Nucleus accumbens (tissue), 56 donors: Measurements from ENCODE around the gene PBLD.
"Not testable (repeated sequence)": the region's sequence is repeated elsewhere in the genome, so short reads cannot be mapped to it uniquely, and the experiment has no call there.

ENCODE experiments used
- DNase-seq, 56 donors: peaks; one replicate each; lab custom pipeline; 2025; lab: John Stamatoyannopoulos, UW

The PBLD gene

GRCh38 chr10:68331455-68332258, 1.1 kb downstream of the PBLD start, which contains the start of gene HNRNPH3:
Gene HNRNPH3, plus strand, starts transcription at chr10:68332064. Its CDS starts 5,158 bp downstream, at chr10:68337222.
- peak in 55 of 56 donors; percentile 81 to 99 (median 96) for DNase-seq

GRCh38 chr10:68330852-68331454, 1.8 kb downstream of the PBLD start:
- DNase-seq = peak in 41 of 56 donors; percentile 6 to 73 (median 48)

DNA sequence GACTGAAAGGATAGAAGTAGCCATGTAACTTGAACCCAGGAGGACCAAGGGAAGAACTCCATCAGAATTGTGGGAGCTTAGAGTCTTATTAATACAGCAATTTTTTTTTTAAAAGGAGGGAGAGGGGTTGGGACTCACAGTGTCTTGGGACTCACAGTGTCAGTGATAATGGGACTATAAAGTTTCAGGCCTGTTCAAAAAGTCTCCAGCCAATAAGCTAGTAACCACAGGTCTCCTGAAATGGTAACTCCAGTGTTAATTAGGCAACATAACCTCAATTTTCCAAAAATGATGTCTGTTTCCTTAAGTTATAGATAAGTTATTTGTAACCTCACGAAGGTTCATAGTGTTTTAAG, 3.2 kb downstream of the PBLD start:
- no peak for DNase-seq

DNA sequence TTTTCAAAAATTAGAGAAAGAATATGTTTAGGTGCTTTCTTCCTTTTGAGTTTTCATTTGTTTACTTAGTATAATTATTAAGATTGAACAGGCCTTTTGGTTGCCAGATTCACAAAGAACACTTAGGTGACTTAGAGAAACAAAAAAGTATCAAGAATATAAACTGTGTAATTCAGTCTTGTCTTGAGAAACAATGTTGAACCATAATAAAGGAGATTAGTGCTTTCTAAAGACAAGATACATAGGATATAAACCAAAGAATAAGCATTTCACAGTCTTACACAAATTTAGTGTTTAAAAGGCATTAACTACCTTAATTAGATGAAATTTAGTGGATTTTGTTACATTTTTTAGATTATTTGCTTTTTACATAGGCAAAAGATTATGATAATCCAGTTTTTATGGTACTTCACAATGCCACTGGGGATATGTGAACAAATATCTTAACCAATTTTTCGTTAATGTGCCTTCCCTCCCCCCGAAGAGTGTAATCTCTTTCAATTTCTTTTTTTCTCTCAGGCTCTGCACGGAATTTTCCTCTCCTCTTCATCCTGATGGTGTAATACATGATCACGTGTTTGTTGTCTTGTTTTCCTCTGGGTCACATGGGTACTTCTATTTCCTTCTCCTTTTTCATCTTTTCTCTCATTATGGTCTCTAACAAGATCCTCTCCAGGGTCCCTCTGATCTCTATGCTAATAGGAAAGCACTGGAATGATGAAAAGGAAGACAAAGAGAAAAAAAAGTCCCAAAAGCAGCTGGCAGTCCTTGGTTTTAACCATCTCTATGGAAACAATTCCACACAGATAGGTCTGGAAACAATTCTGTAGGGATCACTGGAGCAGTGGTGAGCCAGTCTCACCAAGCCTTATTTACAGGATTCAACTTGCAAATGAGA, 4.6 kb downstream of the PBLD start:
- peak in 15 of 56 donors; percentile 3 to 64 (median 13) for DNase-seq

DNA sequence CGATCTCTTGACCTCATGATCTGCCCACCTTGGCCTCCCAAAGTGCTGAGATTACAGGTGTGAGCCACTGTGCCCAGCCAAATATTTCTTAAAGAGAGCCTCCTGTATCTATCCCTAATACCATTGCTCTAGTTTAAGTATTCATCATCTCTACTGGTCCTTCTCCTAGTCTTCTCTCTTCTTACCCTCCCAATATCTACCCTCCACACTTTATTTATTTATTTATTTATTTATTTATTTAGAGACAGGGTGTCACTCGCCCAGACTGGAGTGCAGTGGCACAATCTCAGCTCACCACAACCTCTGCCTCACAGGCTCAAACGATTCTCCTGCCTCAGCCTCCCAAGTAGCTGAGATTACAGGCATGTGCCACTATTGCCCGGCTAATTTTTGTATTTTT, 8.3 kb downstream of the PBLD start:
- DNase-seq = not testable (repeated sequence)

DNA sequence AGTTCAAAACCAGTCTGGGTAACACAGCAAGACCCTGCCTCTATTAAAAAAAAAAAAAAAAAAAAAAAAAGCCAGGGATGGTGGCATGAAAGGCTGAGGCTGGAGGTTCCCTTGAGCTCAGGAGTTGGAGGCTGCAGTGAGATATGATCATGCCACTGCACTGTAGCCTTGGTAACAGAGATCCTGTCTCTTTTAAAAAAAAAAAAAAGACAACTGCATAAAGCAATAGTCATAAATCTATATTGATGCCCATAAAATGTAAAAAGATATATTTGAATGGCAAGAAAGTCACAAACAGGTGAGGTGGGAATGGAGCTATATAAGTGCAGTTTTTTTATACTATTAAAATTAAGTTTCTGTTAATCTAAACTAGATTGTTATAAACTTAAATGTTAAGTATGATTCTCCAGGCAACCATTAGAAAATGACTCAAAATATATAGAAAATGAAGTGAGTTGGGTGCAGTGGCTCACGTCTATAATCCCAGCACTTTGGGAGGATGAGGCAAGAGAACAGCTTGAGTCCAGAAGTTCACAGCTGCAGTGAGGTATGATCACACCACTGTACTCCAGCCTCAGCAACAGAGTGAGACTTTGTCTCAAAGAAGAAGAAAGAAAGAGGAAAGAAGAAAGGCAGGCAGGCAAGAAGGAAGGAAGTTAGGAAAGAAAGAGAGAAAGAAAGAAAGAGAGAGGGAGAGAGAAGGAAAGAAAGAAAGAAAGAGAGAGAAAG, 14.2 kb downstream of the PBLD start:
- no peak for DNase-seq

GRCh38 chr10:68315582-68315981, 17.1 kb downstream of the PBLD start:
- DNase-seq = no peak

DNA sequence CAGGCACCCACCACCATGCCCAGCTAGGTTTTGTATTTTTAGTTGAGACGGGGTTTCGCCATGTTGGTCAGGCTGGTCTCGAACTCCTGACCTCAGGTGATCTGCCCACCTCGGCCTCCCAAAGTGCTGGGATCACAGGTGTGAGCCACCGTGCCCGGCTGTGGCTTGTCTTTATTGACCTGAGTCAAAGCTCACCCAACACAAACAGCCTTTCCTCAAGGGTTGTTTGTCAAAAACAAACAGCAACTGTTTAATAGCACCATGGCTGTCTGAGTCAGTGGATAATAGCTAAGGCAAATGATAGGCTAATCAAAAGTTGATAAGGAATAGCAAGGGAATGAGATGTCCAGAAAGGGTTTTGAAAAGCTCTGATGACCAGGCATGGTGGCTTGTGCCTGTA, 17.8 kb downstream of the PBLD start:
- not testable (repeated sequence) for DNase-seq

DNA sequence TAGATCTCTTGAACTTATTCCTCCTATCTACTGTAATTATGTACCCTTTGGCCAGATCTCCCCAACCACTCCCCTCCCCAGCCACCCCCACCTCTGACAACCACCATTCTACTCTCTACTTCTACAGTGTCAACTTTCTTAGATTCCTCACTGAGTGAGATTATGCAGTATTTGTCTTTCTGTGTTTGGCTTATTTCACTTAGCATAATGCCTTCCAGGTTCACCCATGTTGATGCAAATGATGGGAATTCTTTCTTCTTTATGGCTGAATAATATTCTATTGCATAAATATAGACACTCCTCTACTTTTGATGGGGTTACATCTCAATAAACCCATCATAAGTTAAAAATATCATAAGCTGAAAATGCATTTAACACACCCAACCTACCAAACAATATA, 22.2 kb downstream of the PBLD start:
- DNase-seq = no peak

- DNase-seq = no peak
Observed at GRCh38 chr10:68305854-68306253, 26.9 kb downstream of the PBLD start.

- no peak for DNase-seq
Observed at GRCh38 chr10:68303849-68304412, 28.8 kb downstream of the PBLD start.

DNA sequence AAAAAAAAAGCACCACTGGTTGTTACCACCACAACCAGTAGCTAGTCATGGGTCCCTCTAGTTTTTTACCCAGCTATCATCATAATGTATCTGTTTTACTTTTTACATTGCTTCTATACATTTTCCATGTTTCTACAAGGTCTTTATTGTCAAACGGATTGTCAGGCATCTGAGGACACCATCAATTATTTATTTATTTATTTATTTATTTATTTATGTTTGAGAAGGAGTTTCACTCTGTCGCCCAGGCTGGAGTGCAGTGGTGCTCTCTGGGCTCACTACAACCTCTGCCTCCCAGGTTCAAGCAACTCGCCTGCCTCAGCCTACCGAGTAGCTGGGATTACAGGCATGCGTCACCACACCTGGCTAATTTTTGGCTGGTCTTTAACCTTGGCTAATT, 29.9 kb downstream of the PBLD start:
- no peak for DNase-seq

DNA sequence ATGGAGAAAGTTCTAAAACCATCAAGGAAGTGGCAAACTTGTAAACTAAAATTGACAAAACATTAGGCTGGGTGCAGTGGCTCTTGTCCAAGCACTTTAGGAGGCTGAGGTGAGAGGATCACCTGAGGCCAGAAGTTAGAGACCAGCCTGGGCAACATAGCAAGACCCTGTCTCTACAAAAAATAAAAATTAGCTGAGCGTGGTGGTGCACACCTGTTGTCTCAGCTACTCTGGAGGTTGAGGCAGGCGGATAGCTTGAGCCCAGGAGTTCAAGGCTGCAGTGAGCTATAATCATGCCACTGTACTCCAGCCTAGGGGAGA, 30.3 kb downstream of the PBLD start:
- no peak for DNase-seq

DNA sequence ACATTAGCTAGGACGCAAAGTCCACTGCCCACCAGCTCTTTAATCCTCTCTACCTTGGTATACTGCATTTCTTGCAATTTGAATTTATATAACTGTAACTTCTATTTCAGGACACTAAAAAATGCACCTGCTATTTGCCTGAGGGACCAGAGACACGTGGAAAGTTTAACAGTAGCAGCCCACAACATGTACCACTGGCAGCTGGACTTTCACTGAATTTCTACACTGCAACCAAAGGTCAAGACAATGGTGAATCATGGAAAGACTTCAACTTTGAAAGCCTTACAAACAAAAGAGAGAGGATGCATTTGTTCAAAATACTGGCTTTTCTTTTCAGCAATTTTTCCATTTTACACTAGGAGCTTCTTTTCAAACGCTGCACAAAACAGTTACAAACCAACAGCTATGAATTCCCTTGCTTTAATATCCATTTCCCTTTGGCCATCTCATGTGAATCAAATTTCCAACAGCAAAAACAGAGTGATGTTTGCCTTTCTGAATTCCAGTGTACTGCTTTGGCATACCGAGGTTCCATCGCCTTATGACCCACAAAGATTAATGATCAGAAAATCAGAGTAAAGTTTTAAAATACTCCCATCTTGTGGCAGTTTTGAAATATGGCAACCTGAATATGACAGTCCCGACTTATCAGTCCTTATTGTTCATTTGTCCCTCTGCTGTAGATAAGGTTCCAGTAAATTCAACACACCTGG, 30.8 kb downstream of the PBLD start:
- peak in 1 of 56 donors; percentile 6 for DNase-seq

DNA sequence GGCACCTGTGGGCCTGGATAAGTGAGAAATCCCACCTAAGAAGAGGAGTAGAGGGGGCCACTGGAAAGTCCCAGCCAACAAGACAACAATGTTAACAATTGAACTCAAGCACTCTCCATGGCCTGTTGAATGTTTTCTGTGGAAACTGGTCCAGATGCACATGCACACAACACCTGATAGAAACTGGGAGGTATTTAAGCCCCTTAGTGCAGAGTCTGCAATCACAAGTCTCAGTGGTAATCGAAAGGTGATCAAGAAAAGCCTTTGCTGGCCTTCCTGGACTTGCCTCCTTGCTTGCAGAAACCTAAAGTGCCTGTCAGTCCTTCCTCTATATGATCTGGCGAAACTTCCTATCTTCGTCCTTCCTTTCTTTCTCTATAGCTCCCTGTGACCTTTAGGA, 31.4 kb downstream of the PBLD start:
- DNase-seq = no peak

GRCh38 chr10:68296843-68297663, 35.7 kb downstream of the PBLD start:
- DNase-seq = no peak

GRCh38 chr10:68290736-68291135, 42.0 kb downstream of the PBLD start:
- no peak for DNase-seq

DNA sequence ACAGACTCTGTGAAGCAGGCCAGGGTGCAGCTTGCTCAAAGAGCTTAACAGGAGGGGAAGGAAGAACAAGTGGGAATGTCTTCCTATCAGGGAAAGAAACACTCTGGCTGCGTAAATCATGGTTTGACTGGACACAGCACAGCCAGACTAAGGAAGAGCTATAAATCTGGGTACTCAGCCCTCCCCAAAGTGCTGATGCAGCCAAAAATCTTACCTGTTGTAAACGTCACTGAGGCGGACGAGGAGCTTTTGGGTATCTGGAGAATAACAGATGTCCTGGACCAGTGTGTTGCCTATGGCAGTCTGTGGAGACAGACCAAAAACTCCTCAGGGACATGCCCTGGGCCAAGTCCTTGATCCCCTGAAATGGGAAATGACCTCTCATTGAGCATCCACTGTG, 44.0 kb downstream of the PBLD start:
- no peak for DNase-seq
